WTC11 (cell line): ENCODE results near the gene PCGF2.

Experiments
- CREB1 ChIP-seq: sonication (generic); formaldehyde crosslinking; IDR thresholded peaks from 2 replicates; pipeline ENCODE4 v1.8.0; 2023; ENCODE audit warnings: mild to moderate bottlenecking, missing genetic modification reagents
- GABPB1 ChIP-seq: sonication (generic); formaldehyde crosslinking; IDR thresholded peaks from 2 replicates; pipeline ENCODE4 v1.8.1; 2023; ENCODE audit warnings: mild to moderate bottlenecking, missing genetic modification reagents

GRCh38 chr17:38796451-38797157 is 48.5 kb upstream of the PCGF2 start:
- no peak for TF ChIP-seq GABPB1
- TF ChIP-seq CREB1: no peak
